Measurements from ENCODE around the gene SRGAP1.

GRCh38 chr12:64086946-64087345 lies 242.4 kb downstream of the SRGAP1 start:
- TF ChIP-seq, protein P1, sequence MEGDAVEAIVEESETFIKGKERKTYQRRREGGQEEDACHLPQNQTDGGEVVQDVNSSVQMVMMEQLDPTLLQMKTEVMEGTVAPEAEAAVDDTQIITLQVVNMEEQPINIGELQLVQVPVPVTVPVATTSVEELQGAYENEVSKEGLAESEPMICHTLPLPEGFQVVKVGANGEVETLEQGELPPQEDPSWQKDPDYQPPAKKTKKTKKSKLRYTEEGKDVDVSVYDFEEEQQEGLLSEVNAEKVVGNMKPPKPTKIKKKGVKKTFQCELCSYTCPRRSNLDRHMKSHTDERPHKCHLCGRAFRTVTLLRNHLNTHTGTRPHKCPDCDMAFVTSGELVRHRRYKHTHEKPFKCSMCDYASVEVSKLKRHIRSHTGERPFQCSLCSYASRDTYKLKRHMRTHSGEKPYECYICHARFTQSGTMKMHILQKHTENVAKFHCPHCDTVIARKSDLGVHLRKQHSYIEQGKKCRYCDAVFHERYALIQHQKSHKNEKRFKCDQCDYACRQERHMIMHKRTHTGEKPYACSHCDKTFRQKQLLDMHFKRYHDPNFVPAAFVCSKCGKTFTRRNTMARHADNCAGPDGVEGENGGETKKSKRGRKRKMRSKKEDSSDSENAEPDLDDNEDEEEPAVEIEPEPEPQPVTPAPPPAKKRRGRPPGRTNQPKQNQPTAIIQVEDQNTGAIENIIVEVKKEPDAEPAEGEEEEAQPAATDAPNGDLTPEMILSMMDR (IDR thresholded peaks at IDR 0.05), result no peak
- no peak for TF ChIP-seq POLR2A (IDR thresholded peaks at IDR 0.05)

Measured in right lobe of liver (tissue), 4 donors.